Muscle of arm (tissue), 12 donors: ENCODE measurements around the gene TLNRD1. TPM values are rescaled to one million over a fixed set of nuclear protein-coding genes. Genes with fewer than 3 reads are reported as not detected.

Experiments
- DNase-seq: peaks from one replicate; pipeline ENCODE4 v3.0.0-alpha.2; 2013
- polyA plus RNA-seq, 12 donors: library from polyadenylated mRNA; unstranded; fragments of 120-200 nt; gene quantifications; one replicate each; pipeline ENCODE4 v1.2.1, GENCODE V29; 2013; ENCODE audit not compliant: insufficient read length in 12 of 12

TLNRD1 gene
- polyA plus RNA-seq, 12 donors, result 8.3 to 21.6 (median 11.9) TPM; not detected in 1

GRCh38 chr15:81053621-81054020, 52.9 kb downstream of the TLNRD1 start:
- no peak for DNase-seq

GRCh38 chr15:81054236-81054635, 53.5 kb downstream of the TLNRD1 start:
- DNase-seq, result no peak

Other genes starting within 250 kb of the TLNRD1 start
- 1 to 10 TPM in 10 of 12 donors, not detected in 2; 1.5 to 6.4 (median 2.3) TPM for gene CEMIP, start 221.6 kb upstream of the TLNRD1 start, polyA plus RNA-seq
- gene MESD, start 11.1 kb upstream of the TLNRD1 start, polyA plus RNA-seq, result 10 to 100 TPM in 11 of 12 donors, not detected in 1; 18.6 to 29.2 (median 22.1) TPM
- gene CFAP161, start 133.3 kb downstream of the TLNRD1 start, polyA plus RNA-seq, result 1 to 10 TPM in 1 of 12 donors, under 1 TPM in 9, not detected in 2; 0.15 to 1.1 (median 0.61) TPM
- gene IL16, start 196.0 kb downstream of the TLNRD1 start, polyA plus RNA-seq, result 10 to 100 TPM in 3 of 12 donors, 1 to 10 TPM in 8, not detected in 1; 5.5 to 19.8 (median 7.6) TPM